T-cell (primary cell): Measurements from ENCODE around the gene PDF. TPM values are rescaled to one million over a fixed set of nuclear protein-coding genes. Genes with fewer than 3 reads are reported as not detected.
"Not testable (repeated sequence)": the region's sequence is repeated elsewhere in the genome, so short reads cannot be mapped to it uniquely, and the experiment has no call there.

Experiments used
- ATAC-seq, 4 experiments: fragments of 200-7000 bp in 3 of 4; fragments of 150-1000 bp in 1 of 4; cut with Tn5 transposase; replicated peaks in 1 of 4; 1 replicate in 3 of 4; 2 replicates in 1 of 4; pipeline ENCODE4 v1.10.0; 2021; ENCODE audit warnings: moderate library complexity in 3 of 4, mild to moderate bottlenecking in 2 of 4, moderate number of reproducible peaks in 1 of 4
- CTCF ChIA-PET, 2 donors: fragments of 300-600 bp; sonication (Branson Sonifier 250); formaldehyde crosslinking; loops; one replicate each; lab custom pipeline; 2022; ENCODE audit warnings: antibody characterized with exemption in 2 of 2; lab: Charles Lee
- POLR2A ChIA-PET, 2 donors: fragments of 300-600 bp; sonication (Branson Sonifier 250); formaldehyde crosslinking; loops; one replicate each; lab custom pipeline; 2022; ENCODE audit warnings: antibody characterized with exemption in 2 of 2; lab: Charles Lee
- DNase-seq, 35 experiments: peaks; one replicate each; pipeline versions ENCODE4 v3.0.0 to v3.0.0-alpha.2; 2013 to 2023
- H3K27ac ChIP-seq: one replicate; pipeline ENCODE4 v1.5.1; 2013; ENCODE audit warnings: low read length
- H3K27me3 ChIP-seq, 2 experiments: replicated peaks in 1 of 2; 1 replicate in 1 of 2; 2 replicates in 1 of 2; pipeline versions ENCODE4 v1.6.1 to v1.7.0; 2013; ENCODE audit warnings: low read length in 1 of 2, mixed read lengths in 1 of 2; ENCODE audit not compliant: control insufficient read depth in 2 of 2, insufficient read depth in 2 of 2; ENCODE audit errors: extremely low read depth in 1 of 2
- H3K36me3 ChIP-seq, 2 donors: 1 replicate in 1 of 2; 2 replicates in 1 of 2; pipeline versions ENCODE4 v1.6.1 to v1.7.0; 2013; ENCODE audit warnings: low read length in 1 of 2; ENCODE audit not compliant: control insufficient read depth in 2 of 2, insufficient read depth in 1 of 2; ENCODE audit errors: extremely low read depth in 1 of 2
- H3K4me1 ChIP-seq, 2 experiments: 1 replicate in 1 of 2; 2 replicates in 1 of 2; pipeline versions ENCODE4 v1.6.1 to v1.7.0; 2013; ENCODE audit warnings: low read length in 2 of 2, mixed read lengths in 1 of 2; ENCODE audit not compliant: insufficient read depth in 2 of 2, control insufficient read depth in 1 of 2; ENCODE audit errors: extremely low read depth in 1 of 2
- H3K4me3 ChIP-seq, 2 donors: 1 replicate in 1 of 2; 2 replicates in 1 of 2; pipeline versions ENCODE4 v1.5.1 to v1.7.0; 2013; ENCODE audit warnings: mild to moderate bottlenecking in 2 of 2, low read length in 1 of 2, moderate library complexity in 1 of 2; ENCODE audit not compliant: control insufficient read depth in 1 of 2; ENCODE audit errors: extremely low read depth in 1 of 2
- H3K9me3 ChIP-seq: 2 replicates; pipeline ENCODE4 v1.7.0; 2013
- H3K27ac Mint-ChIP-seq, 2 donors: one replicate each; pipeline ENCODE4 v1.8.0; 2020 to 2021; ENCODE audit warnings: mild to moderate bottlenecking in 2 of 2, mixed read lengths in 2 of 2
- H3K27me3 Mint-ChIP-seq, 2 donors: one replicate each; pipeline ENCODE4 v1.8.0; 2021 to 2022; ENCODE audit warnings: mixed read lengths in 2 of 2
- H3K36me3 Mint-ChIP-seq: one replicate; pipeline ENCODE4 v1.8.0; 2021; ENCODE audit warnings: mixed read lengths
- H3K4me1 Mint-ChIP-seq, 3 donors: one replicate each; pipeline ENCODE4 v1.8.0; 2020 to 2022; ENCODE audit warnings: mixed read lengths in 3 of 3, mild to moderate bottlenecking in 1 of 3
- H3K4me3 Mint-ChIP-seq, 3 donors: one replicate each; pipeline ENCODE4 v1.8.0; 2020 to 2022; ENCODE audit warnings: mild to moderate bottlenecking in 3 of 3, mixed read lengths in 3 of 3, moderate library complexity in 3 of 3
- H3K9me3 Mint-ChIP-seq, 3 donors: one replicate each; pipeline ENCODE4 v1.8.0; 2020 to 2022; ENCODE audit warnings: mixed read lengths in 3 of 3
- WGBS: methylation state at CpG from one replicate; pipeline ENCODE4 v1.1.5; 2013; ENCODE audit warnings: missing lambda C conversion rate; ENCODE audit not compliant: insufficient coverage; 5-methylcytosine and 5-hydroxymethylcytosine counted together
- total RNA-seq, 35 experiments: library from RNA in 6 of 35; stranded (reverse) in 6 of 35; fragments of 120-200 nt in 1 of 35; gene quantifications; one replicate each; pipeline versions ENCODE4 v1.2.1 to v1.2.4 and lab custom pipeline; 2013 to 2026

The PDF gene
- total RNA-seq, 5 donors from 2014 or later (not counting 1 experiment from before 2014, with no cell fraction given): 5.3 to 20.5 (median 16.1) TPM

DNA sequence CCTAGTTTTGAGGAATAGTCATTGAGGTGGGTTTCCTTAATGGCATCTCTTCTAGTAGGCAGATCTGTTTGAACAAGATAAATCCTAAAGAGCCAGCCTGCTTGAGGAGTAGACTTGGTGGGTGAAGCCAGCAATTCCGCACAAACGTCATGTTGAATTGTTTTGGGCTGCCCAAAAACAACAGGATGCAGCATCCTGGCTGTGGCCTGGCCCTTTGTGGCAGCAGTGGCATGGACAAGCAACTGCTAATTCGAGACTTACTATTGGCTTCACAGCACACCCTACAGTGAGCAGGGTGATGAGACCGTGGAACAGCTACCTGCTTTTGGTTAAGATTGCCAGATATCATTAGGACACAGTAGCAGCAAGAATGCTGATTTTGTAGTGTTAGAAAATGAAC, 28.5 kb downstream of the PDF start:
- Histone ChIP-seq H3K9me3 (no peaks in the 10 kb centered on the region), H3K27me3 (no peaks in the 10 kb centered on the region), H3K4me1 (no peaks in the 10 kb centered on the region), H3K4me3 (no peak overlapping the region), H3K36me3 (peaks cover 5 to 16% of the 10 kb centered on the region in 2 donors), H3K27ac (no peak overlapping the region)
- ATAC-seq: no peak
- WGBS: 94% methylated on average over 2 of the region's 4 CpGs
- ChIA-PET CTCF (no interaction called here), POLR2A (interaction anchor here in 1 of 2 donors (0.6 to 0.7 kb wide), 2 partner anchors 30 to 148 kb away, joined by 3 read pairs; no protein-coding TSS in a partner anchor)
- no peak overlapping the region for H3K4me3 Mint-ChIP-seq
- H3K27ac Mint-ChIP-seq: no peak overlapping the region
- no peak for DNase-seq
- H3K9me3 Mint-ChIP-seq: no peaks in the 10 kb centered on the region
- peaks cover 20% of the 10 kb centered on the region for H3K36me3 Mint-ChIP-seq
- no peaks in the 10 kb centered on the region for H3K27me3 Mint-ChIP-seq
- H3K4me1 Mint-ChIP-seq: no peaks in the 10 kb centered on the region

DNA sequence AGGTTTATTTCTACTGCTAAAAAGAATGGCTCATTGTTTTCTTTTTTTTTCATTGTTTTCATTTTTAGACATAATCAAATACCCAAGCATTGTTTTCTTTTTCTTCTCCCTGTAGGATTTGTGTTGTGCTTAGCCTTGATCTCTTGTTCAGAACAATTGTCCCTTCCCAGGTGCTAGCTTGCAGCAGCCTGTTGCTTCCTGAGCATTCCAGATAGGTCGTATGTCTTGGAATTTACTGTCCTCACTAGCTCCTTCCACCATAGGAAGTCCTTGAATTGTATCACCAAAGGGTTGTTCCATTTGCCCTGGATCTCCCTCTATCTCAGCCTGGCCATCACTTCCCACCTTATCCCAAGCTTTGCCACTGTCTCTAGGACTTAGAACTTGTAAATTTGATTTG, 29.2 kb downstream of the PDF start:
- Mint-ChIP-seq H3K9me3 (no peaks in the 10 kb centered on the region), H3K4me1 (no peaks in the 10 kb centered on the region), H3K4me3 (no peak overlapping the region), H3K36me3 (peaks cover 20% of the 10 kb centered on the region), H3K27me3 (no peaks in the 10 kb centered on the region), H3K27ac (no peak overlapping the region)
- peaks cover 5 to 16% of the 10 kb centered on the region in 2 donors for H3K36me3 ChIP-seq
- ChIA-PET POLR2A (no interaction called here), CTCF (no interaction called here)
- no peak overlapping the region for H3K4me3 ChIP-seq
- 100% methylated on average over 1 of the region's 1 CpG for WGBS
- no peaks in the 10 kb centered on the region for H3K9me3 ChIP-seq
- ATAC-seq (no peak), DNase-seq (no peak)
- H3K4me1 ChIP-seq: no peaks in the 10 kb centered on the region
- no peaks in the 10 kb centered on the region for H3K27me3 ChIP-seq
- no peak overlapping the region for H3K27ac ChIP-seq

DNA sequence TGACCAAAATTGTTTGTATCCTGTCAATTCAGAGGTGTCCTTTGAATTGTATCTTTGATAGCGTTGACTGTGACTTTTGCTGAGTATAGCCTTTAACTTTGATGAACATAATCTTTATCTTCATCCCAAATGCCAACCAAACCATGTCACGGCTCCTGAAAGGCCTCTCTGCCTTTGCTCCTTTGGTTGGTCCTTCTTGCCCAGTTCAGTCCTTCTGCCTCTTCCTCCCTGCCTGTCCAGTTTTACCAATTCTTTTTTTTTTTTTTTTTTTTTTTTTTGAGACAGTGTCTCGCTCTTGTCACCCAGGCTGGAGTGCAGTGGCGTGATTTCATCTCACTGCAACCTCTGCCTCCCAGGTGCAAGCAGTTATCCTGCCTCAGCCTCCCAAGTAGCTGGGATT, 32.1 kb downstream of the PDF start:
- no peaks in the 10 kb centered on the region for H3K4me1 ChIP-seq
- H3K4me1 Mint-ChIP-seq: no peaks in the 10 kb centered on the region
- WGBS: no CpG with 5 or more reads among the region's 4 CpGs
- no peaks in the 10 kb centered on the region for H3K9me3 ChIP-seq
- ATAC-seq (no peak), DNase-seq (no peak)
- H3K27ac ChIP-seq: no peak overlapping the region
- no peak overlapping the region for H3K27ac Mint-ChIP-seq
- peaks cover 5 to 16% of the 10 kb centered on the region in 2 donors for H3K36me3 ChIP-seq
- H3K27me3 Mint-ChIP-seq: no peaks in the 10 kb centered on the region
- H3K4me3 ChIP-seq: no peak overlapping the region
- no peak overlapping the region for H3K4me3 Mint-ChIP-seq
- peaks cover 17% of the 10 kb centered on the region for H3K36me3 Mint-ChIP-seq
- CTCF ChIA-PET: no interaction called here
- no peaks in the 10 kb centered on the region for H3K27me3 ChIP-seq
- POLR2A ChIA-PET: no interaction called here
- no peaks in the 10 kb centered on the region for H3K9me3 Mint-ChIP-seq

DNA sequence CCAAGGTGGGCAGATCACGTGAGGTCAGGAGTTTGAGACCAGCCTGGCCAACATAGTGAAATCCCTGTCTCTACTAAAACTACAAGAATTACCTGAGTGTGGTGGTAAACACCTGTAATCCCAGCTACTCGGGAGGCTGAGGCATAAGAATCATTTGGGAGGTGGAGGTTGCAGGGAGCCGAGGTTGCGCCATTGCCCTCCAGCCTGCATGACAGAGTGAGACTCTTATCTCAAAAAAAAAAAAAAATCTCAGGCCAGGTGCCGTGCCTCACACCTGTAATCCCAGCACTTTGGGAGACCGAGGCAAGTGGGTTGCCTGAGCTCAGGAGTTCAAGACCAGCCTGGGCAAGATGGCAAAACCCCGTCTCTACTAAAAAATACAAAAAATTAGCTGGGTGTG, 33.6 kb downstream of the PDF start:
- H3K4me1 Mint-ChIP-seq, H3K9me3 ChIP-seq, H3K27me3 ChIP-seq, H3K4me3 ChIP-seq, H3K4me1 ChIP-seq, H3K27ac ChIP-seq, CTCF ChIA-PET, POLR2A ChIA-PET, H3K9me3 Mint-ChIP-seq, H3K27me3 Mint-ChIP-seq, DNase-seq, H3K27ac Mint-ChIP-seq, H3K4me3 Mint-ChIP-seq, ATAC-seq: not testable (repeated sequence)
- WGBS: 100% methylated on average over 3 of the region's 7 CpGs
- peaks cover 0 to 16% of the 10 kb centered on the region in 2 donors for H3K36me3 ChIP-seq
- H3K36me3 Mint-ChIP-seq: peaks cover 15% of the 10 kb centered on the region

DNA sequence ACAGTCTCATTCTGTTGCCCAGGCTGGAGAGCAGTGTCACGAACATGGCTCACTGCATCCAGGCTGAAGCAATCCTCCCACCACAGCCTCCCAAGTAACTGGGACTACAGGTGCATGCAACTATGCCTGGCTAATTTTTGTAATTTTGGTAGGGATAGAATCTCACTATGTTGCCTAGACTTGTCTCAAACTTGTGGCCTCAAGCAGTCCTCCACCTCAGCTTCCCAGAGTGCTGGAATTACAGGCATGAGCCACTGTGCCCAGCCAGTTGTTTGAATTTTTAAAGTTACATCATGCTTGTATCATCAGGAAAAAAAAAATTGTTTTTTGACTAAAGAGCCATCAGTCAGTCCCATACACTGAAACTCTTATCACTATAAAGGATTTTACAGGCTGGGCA, 36.3 kb downstream of the PDF start:
- H3K9me3 Mint-ChIP-seq: no peaks in the 10 kb centered on the region
- POLR2A ChIA-PET: no interaction called here
- DNase-seq (no peak), ATAC-seq (no peak)
- no peak overlapping the region for H3K27ac ChIP-seq
- no peaks in the 10 kb centered on the region for H3K4me1 ChIP-seq
- H3K36me3 ChIP-seq: no peaks in the 10 kb centered on the region
- no CpG with 5 or more reads among the region's 1 CpG for WGBS
- no peak overlapping the region for H3K4me3 Mint-ChIP-seq
- no peaks in the 10 kb centered on the region for H3K4me1 Mint-ChIP-seq
- no peaks in the 10 kb centered on the region for H3K27me3 ChIP-seq
- peaks cover 3% of the 10 kb centered on the region for H3K36me3 Mint-ChIP-seq
- H3K27me3 Mint-ChIP-seq: no peaks in the 10 kb centered on the region
- CTCF ChIA-PET: no interaction called here
- H3K9me3 ChIP-seq: no peaks in the 10 kb centered on the region
- no peak overlapping the region for H3K27ac Mint-ChIP-seq
- H3K4me3 ChIP-seq: no peak overlapping the region

DNA sequence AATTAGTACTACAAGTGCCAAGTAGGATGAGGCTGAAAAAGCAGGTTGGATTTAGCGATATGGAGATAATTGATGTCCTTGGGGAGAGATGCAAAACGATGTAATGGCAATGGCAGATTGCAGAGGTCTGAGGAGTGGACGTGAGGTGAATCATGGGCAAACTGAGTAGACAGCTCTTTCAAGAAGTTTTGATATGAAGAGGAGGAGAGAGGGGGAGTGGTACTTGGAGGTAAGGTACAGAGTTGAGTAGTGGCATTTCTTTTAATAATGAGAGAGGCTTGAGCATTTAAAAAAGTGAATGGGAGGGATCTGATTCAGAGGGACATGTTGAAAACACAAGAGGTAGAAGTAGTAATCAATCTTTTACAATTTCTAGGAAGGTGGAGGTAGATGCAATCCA, 37.0 kb downstream of the PDF start:
- Histone ChIP-seq H3K9me3 (no peaks in the 10 kb centered on the region), H3K36me3 (no peaks in the 10 kb centered on the region), H3K27ac (no peak overlapping the region), H3K4me3 (no peak overlapping the region), H3K27me3 (no peaks in the 10 kb centered on the region), H3K4me1 (no peaks in the 10 kb centered on the region)
- ChIA-PET CTCF (no interaction called here), POLR2A (no interaction called here)
- peaks cover 3% of the 10 kb centered on the region for H3K36me3 Mint-ChIP-seq
- ATAC-seq (no peak), DNase-seq (no peak)
- H3K9me3 Mint-ChIP-seq: no peaks in the 10 kb centered on the region
- H3K27ac Mint-ChIP-seq: no peak overlapping the region
- no peaks in the 10 kb centered on the region for H3K4me1 Mint-ChIP-seq
- H3K27me3 Mint-ChIP-seq: no peaks in the 10 kb centered on the region
- 80% methylated on average over 3 of the region's 3 CpGs for WGBS
- no peak overlapping the region for H3K4me3 Mint-ChIP-seq

DNA sequence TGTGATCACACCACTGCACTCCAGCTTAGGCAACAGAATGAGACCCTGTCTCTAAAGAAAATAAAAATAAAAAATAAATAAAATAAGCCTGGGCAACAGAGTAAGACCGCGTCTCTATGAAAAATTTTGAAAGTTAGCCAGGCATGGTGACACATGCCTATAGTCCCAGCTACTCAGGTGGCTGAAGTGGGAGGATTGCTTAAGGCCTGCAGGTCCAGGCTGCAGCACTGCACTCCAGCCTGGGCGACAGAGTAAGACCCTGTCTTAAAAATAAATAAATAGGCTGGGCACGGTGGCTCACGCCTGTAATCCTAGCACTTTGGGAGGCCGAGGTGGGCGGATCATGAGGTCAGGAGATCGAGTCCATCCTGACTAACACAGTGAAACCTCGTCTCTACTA, 38.7 kb downstream of the PDF start:
- CTCF ChIA-PET, DNase-seq, H3K36me3 Mint-ChIP-seq, H3K4me3 Mint-ChIP-seq, H3K4me1 ChIP-seq, H3K9me3 ChIP-seq, H3K27me3 Mint-ChIP-seq, H3K4me1 Mint-ChIP-seq, ATAC-seq, H3K9me3 Mint-ChIP-seq, POLR2A ChIA-PET, H3K4me3 ChIP-seq, H3K36me3 ChIP-seq, H3K27me3 ChIP-seq, H3K27ac ChIP-seq, H3K27ac Mint-ChIP-seq: not testable (repeated sequence)
- WGBS: 100% methylated on average over 3 of the region's 9 CpGs
